RWPE2 (cell line): ENCODE data around the gene CARTPT.

Experiments
- ATAC-seq: fragments of 200-7000 bp; cut with Tn5 transposase; 3 replicates; pipeline ENCODE4 v1.9.1; 2021; ENCODE audit warnings: low read depth
- DNase-seq: peaks from one replicate; pipeline ENCODE4 v3.0.0-alpha.2; 2020; ENCODE audit warnings: low spot score
- H3K27ac ChIP-seq: fragments of 450-650 bp; 2 replicates; pipeline ENCODE4 v1.5.1; 2017; ENCODE audit warnings: mild to moderate bottlenecking; ENCODE audit not compliant: poor library complexity, severe bottlenecking
- H3K27me3 ChIP-seq: fragments of 250-450 bp; sonication (Bioruptor Pico); 2 replicates; pipeline ENCODE4 v1.5.1; 2021; ENCODE audit warnings: mild to moderate bottlenecking, moderate library complexity; ENCODE audit not compliant: insufficient read depth, poor library complexity, severe bottlenecking
- H3K36me3 ChIP-seq: fragments of 250-450 bp; sonication (Bioruptor Pico); 2 replicates; pipeline ENCODE4 v1.5.1; 2020; ENCODE audit warnings: low read depth, mild to moderate bottlenecking, moderate library complexity
- H3K4me1 ChIP-seq: fragments of 250-450 bp; sonication (Bioruptor Pico); 2 replicates; pipeline ENCODE4 v1.5.1; 2021; ENCODE audit warnings: mild to moderate bottlenecking, moderate library complexity; ENCODE audit not compliant: insufficient read depth, poor library complexity, severe bottlenecking
- H3K4me3 ChIP-seq: fragments of 250-450 bp; sonication (Bioruptor Pico); 2 replicates; pipeline ENCODE4 v1.5.1; 2021; ENCODE audit warnings: mild to moderate bottlenecking, moderate library complexity; ENCODE audit not compliant: severe bottlenecking
- H3K9me3 ChIP-seq: fragments of 250-450 bp; sonication (Bioruptor Pico); 2 replicates; pipeline ENCODE4 v1.5.1; 2021; ENCODE audit warnings: mild to moderate bottlenecking, moderate library complexity; ENCODE audit not compliant: severe bottlenecking
- TF ChIP-seq, protein P1 (sequence below): fragments of 450-650 bp; IDR thresholded peaks from one replicate; pipeline ENCODE4 v1.5.1; 2017; ENCODE audit warnings: mild to moderate bottlenecking, moderate library complexity; ENCODE audit not compliant: poor library complexity, severe bottlenecking

The CARTPT gene

DNA sequence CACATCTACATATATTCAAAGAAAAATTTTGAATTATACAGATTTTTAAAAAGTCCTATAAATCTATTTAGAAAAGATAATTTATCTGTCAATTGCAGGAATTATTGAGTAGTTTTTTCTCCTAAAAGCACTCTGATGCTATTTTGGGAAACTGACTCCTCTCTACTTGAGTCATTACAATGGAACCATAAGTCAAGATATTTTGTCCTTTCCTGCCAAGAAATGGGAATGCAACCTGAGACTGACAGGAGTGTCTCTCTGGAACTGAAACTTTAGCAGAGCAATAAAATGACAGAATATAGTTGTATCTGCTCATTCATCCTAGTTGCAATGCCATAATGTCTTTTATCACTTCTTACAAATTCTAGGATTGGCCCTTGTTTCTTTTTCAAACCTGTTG is 48.6 kb downstream of the CARTPT start:
- no peak for DNase-seq
- Histone ChIP-seq H3K4me3 (no peak overlapping the region), H3K27ac (no peak overlapping the region), H3K9me3 (no peaks in the 10 kb centered on the region), H3K27me3 (peaks cover 6% of the 10 kb centered on the region), H3K36me3 (no peaks in the 10 kb centered on the region), H3K4me1 (no peaks in the 10 kb centered on the region)
- no peak for ATAC-seq
- TF ChIP-seq, protein P1, sequence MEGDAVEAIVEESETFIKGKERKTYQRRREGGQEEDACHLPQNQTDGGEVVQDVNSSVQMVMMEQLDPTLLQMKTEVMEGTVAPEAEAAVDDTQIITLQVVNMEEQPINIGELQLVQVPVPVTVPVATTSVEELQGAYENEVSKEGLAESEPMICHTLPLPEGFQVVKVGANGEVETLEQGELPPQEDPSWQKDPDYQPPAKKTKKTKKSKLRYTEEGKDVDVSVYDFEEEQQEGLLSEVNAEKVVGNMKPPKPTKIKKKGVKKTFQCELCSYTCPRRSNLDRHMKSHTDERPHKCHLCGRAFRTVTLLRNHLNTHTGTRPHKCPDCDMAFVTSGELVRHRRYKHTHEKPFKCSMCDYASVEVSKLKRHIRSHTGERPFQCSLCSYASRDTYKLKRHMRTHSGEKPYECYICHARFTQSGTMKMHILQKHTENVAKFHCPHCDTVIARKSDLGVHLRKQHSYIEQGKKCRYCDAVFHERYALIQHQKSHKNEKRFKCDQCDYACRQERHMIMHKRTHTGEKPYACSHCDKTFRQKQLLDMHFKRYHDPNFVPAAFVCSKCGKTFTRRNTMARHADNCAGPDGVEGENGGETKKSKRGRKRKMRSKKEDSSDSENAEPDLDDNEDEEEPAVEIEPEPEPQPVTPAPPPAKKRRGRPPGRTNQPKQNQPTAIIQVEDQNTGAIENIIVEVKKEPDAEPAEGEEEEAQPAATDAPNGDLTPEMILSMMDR: no peak

DNA sequence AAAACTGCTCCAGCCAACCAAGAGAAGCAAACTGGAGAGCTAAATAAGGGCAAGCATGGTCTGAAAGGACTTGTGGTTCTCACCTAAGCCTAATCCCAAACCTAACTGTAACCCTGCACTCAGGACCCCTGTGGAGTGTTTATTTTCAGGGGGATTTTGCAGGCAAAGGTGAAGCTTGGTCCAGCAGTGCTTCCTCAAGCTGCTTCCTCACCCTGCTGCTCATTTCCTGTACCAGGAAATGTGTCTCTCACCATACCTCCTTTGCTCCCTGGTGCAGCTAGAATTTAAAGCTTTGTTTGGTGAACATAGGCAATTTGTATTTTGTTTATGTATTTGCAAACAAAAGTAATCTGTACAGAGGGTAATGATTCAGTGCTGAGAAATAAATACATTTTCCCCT is 50.2 kb downstream of the CARTPT start:
- H3K4me3 ChIP-seq: no peak overlapping the region
- no peaks in the 10 kb centered on the region for H3K36me3 ChIP-seq
- TF ChIP-seq, protein P1: no peak
- peaks cover 3% of the 10 kb centered on the region for H3K27me3 ChIP-seq
- ATAC-seq (no peak), DNase-seq (no peak)
- H3K4me1 ChIP-seq: no peaks in the 10 kb centered on the region
- no peak overlapping the region for H3K27ac ChIP-seq
- no peaks in the 10 kb centered on the region for H3K9me3 ChIP-seq

DNA sequence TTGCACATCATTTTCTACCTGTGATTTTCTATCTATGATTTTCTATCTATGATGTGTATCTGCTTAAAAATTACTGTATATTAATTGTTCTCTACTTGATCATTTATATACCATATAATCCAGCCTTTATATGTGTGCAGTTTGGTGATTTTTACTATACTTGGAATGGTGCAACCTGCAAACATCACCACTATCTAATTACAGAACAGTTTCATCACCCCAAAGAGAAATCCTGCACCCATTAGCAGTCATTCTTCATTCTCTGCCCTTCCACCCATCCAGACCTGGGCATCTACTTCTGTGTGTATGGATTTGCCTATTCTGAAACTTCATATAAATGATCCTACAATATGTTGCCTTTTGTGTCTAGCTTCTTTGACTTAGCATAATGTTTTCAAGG is 51.3 kb downstream of the CARTPT start:
- Histone ChIP-seq H3K36me3 (no peaks in the 10 kb centered on the region), H3K4me1 (no peaks in the 10 kb centered on the region), H3K9me3 (no peaks in the 10 kb centered on the region), H3K27ac (no peak overlapping the region), H3K4me3 (no peak overlapping the region), H3K27me3 (peaks cover 6% of the 10 kb centered on the region)
- no peak for DNase-seq
- no peak for ATAC-seq
- TF ChIP-seq, protein P1: no peak
